BLaER1 treated with 17β-estradiol and CSF1 and Interleukin-3, amounts not matched to agents 10 nM and 100 nM (cell line): Measurements from ENCODE around the gene NSFL1C.
"Not testable (repeated sequence)": the region's sequence is repeated elsewhere in the genome, so short reads cannot be mapped to it uniquely, and the experiment has no call there.

Experiments
- H3K27ac ChIP-seq, 11 experiments: shearing (Covaris generic); formaldehyde crosslinking; 2 replicates each; pipeline ENCODE4 v1.8.1; 2022
- H3K27me3 ChIP-seq, 11 experiments: shearing (Covaris generic); formaldehyde crosslinking; 2 replicates each; pipeline ENCODE4 v1.8.1; 2022
- H3K36me3 ChIP-seq, 11 experiments: shearing (Covaris generic); formaldehyde crosslinking; 2 replicates each; pipeline ENCODE4 v1.8.1; 2022
- H3K4me1 ChIP-seq, 10 experiments: shearing (Covaris generic); formaldehyde crosslinking; 2 replicates each; pipeline ENCODE4 v1.8.1; 2022
- H3K4me2 ChIP-seq, 11 experiments: shearing (Covaris generic); formaldehyde crosslinking; 2 replicates each; pipeline ENCODE4 v1.8.1; 2022
- H3K4me3 ChIP-seq, 10 experiments: shearing (Covaris generic); formaldehyde crosslinking; 2 replicates each; pipeline ENCODE4 v1.8.1; 2022
- H3K9ac ChIP-seq, 11 experiments: shearing (Covaris generic); formaldehyde crosslinking; 2 replicates each; pipeline ENCODE4 v1.8.1; 2022
- H3K9me3 ChIP-seq, 11 experiments: shearing (Covaris generic); formaldehyde crosslinking; replicated peaks in 1 of 11; 2 replicates each; pipeline ENCODE4 v1.8.1; 2022
- H4K20me1 ChIP-seq, 11 experiments: shearing (Covaris generic); formaldehyde crosslinking; 2 replicates each; pipeline ENCODE4 v1.8.1; 2022
- Cebpa-rat ChIP-seq, 11 experiments: shearing (Covaris generic); IDR thresholded peaks; 2 replicates each; pipeline ENCODE4 v1.8.1; 2022

NSFL1C gene

DNA sequence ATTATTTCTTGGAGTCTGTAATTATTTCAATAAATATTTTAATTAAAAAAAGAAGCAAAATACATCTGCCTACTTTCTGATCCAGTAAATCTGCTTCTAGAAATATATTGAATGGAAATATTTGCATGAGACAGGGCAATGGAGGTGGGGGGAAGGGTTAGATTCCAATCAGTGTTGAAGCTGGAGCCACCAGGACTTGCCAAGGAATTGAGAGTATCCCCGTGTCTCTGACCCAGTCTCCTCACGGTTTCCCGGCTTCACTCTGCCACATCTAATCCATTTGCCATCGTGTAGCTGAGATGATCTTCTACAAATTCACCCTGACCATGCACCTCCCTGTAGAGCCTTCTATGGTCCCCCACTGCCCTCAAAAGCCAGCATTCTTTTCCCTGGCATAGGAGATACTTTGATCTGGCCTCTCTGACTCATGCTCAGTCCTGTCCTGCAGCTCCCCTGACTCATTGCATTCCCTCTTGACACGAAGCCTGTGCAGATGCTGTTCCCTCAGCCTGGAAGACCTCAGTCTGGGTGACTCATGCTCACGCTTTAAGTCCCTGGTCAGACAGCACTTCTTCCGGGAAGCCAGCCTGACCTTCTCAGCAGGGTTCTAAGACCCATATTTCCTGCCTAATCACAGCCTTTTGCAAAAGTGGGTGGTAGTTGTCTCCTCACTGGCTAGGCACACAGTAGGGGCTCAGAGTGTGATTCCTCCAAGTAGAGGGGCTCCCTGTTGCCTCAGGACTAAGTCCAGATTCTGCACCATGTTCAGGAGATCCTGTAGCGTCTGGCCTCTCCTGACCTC is 50.8 kb downstream of the NSFL1C start:
- H3K4me2 ChIP-seq = peak overlapping the region in 3 of 11 experiments; percentile 34 to 36 (median 36); a peak in 6 of 22 replicates
- H3K36me3 ChIP-seq = no peaks in the 10 kb centered on the region
- no peak overlapping the region; a peak in 1 of 22 replicates for H3K27ac ChIP-seq
- no peak for TF ChIP-seq Cebpa-rat (IDR thresholded peaks at IDR 0.05)
- peaks cover 0 to 12% (median 0%) of the 10 kb centered on the region in 10 experiments; a peak in 7 of 20 replicates for H3K4me1 ChIP-seq
- no peaks in the 10 kb centered on the region for H4K20me1 ChIP-seq
- H3K9me3 ChIP-seq = peaks cover 4 to 21% (median 20%) of the 10 kb centered on the region in 11 experiments
- no peaks in the 10 kb centered on the region for H3K27me3 ChIP-seq
- no peak overlapping the region for H3K9ac ChIP-seq
- no peak overlapping the region for H3K4me3 ChIP-seq

DNA sequence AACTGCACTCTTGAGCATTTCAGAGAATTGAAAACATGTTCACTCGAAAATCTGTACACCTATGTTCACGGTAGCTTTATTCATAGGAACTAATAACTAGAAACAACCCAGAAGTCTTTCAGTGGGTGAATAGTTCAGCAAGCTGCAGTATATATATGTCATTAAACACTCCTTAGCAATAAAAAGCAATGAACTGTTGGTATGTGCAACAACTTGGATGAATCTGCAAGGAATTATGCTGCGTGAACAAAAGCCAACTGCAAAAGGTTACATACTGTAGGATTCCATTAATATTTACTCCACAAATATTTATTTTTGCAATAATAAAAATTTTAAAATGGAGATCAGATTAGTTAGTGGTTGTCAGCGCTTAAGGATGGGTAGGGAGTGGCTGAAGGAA is 51.7 kb downstream of the NSFL1C start:
- H4K20me1 ChIP-seq = no peaks in the 10 kb centered on the region
- H3K27ac ChIP-seq = no peak overlapping the region
- no peak for TF ChIP-seq Cebpa-rat (IDR thresholded peaks at IDR 0.05)
- no peak overlapping the region for H3K4me2 ChIP-seq
- H3K9ac ChIP-seq = no peak overlapping the region
- H3K27me3 ChIP-seq = no peaks in the 10 kb centered on the region
- H3K4me1 ChIP-seq = peaks cover 0 to 12% (median 0%) of the 10 kb centered on the region in 10 experiments; a peak in 7 of 20 replicates
- H3K9me3 ChIP-seq = peaks cover 0 to 17% (median 14%) of the 10 kb centered on the region in 11 experiments; a peak in 16 of 22 replicates
- no peak overlapping the region for H3K4me3 ChIP-seq
- no peaks in the 10 kb centered on the region for H3K36me3 ChIP-seq

DNA sequence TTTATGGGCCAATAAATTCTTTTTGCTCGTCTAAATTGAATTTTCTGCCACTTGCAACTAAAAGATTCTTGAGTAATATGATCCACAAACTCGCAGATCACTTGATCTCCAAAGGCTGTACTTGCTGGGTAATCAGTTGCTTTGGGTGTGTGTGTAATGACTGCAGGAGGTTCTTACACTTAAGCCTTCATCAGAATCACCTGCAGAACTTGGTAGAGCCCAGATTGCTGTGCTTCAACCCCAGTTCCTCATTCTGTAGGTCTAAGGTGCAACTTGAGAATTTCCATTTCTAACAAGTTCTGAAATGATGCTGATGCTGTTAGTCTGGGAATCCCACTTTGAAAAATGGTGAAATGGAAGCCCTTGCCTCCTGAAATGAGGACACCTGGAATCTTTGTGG is 60.8 kb downstream of the NSFL1C start:
- Histone ChIP-seq H3K36me3 (no peaks in the 10 kb centered on the region), H3K27ac (no peak overlapping the region), H3K27me3 (no peaks in the 10 kb centered on the region), H3K4me3 (no peak overlapping the region), H3K4me2 (no peak overlapping the region), H4K20me1 (no peaks in the 10 kb centered on the region), H3K9ac (no peak overlapping the region), H3K9me3 (peaks cover 8 to 39% (median 12%) of the 10 kb centered on the region in 11 experiments; a peak in 17 of 22 replicates), H3K4me1 (peaks cover 0 to 9% (median 5%) of the 10 kb centered on the region in 10 experiments; a peak in 8 of 20 replicates)
- no peak for TF ChIP-seq Cebpa-rat (IDR thresholded peaks at IDR 0.05)

DNA sequence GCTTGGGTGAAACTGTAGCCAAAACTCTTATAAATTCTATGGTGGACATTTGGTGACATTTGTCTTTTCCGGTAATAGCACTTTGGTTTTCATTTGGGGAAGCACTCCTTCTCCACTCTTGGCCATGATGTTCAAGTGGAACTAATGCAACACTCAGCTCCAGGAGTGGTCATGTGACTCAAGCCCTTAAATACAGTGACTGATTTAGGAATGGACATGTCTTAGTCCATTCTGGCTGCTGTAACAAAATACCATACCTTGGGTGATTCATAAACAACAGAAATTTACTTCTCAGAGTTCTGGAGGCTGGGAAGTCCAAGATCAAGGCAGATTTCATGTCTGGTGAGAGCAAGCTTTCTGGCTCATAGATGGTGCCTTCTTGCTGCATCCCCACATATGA is 63.0 kb downstream of the NSFL1C start:
- H3K27ac ChIP-seq = no peak overlapping the region
- peaks cover 0 to 14% (median 10%) of the 10 kb centered on the region in 10 experiments; a peak in 17 of 20 replicates for H3K4me1 ChIP-seq
- H4K20me1 ChIP-seq = no peaks in the 10 kb centered on the region
- no peak for TF ChIP-seq Cebpa-rat (IDR thresholded peaks at IDR 0.05)
- H3K4me2 ChIP-seq = no peak overlapping the region
- no peaks in the 10 kb centered on the region for H3K27me3 ChIP-seq
- no peak overlapping the region for H3K9ac ChIP-seq
- H3K36me3 ChIP-seq = no peaks in the 10 kb centered on the region
- no peak overlapping the region for H3K4me3 ChIP-seq
- peaks cover 6 to 33% (median 12%) of the 10 kb centered on the region in 11 experiments; a peak in 16 of 22 replicates for H3K9me3 ChIP-seq

DNA sequence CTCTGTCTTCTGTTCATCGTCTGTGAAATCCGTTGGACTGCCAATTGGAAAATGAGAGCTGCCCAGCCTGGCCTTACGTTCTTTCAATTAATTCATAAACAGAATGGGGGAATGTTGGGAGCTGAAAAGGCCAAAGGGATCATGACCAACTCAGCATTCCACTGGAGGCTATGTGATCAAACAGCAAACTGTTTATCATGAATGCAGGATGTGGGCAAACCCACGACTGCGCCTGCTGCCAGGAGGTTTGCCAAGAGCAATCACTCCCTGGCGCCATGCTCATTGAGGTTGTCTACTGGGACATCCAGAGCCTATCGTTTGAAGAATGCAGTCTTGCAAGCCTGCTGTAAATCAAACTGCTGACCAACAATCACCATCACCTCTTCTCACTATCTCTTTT is 64.5 kb downstream of the NSFL1C start:
- Histone ChIP-seq H3K4me2 (peak overlapping the region in 9 of 11 experiments; percentile 7 to 47 (median 36); a peak in 14 of 22 replicates), H4K20me1 (no peaks in the 10 kb centered on the region), H3K27ac (no peak overlapping the region), H3K9ac (no peak overlapping the region), H3K27me3 (no peaks in the 10 kb centered on the region), H3K9me3 (peaks cover 6 to 33% (median 12%) of the 10 kb centered on the region in 11 experiments; a peak in 15 of 22 replicates), H3K36me3 (no peaks in the 10 kb centered on the region), H3K4me3 (no peak overlapping the region), H3K4me1 (peaks cover 0 to 28% (median 23%) of the 10 kb centered on the region in 10 experiments; a peak in 18 of 20 replicates)
- TF ChIP-seq Cebpa-rat (IDR thresholded peaks at IDR 0.05) = no peak

DNA sequence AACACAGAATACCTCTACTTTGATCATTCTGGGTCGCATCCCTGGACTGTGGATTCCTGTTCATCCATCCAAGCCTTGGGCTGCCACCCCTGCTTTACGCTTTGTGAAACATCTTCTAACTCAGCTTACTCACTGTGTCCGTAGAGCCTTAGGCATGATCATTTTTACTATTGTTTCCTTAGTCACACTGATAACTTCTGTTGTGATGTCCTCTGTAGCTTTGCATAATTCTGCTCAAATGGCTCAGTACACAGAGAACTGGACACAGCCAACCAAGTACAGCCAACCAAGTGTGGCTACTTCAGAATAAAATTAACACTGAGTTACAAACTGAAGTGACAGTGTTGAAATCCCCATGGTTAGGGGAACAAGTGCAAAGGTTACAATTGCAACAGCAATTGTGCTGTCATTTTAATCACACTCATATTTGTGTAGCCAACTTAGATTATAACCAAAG is 65.2 kb downstream of the NSFL1C start:
- Histone ChIP-seq H3K9ac (no peak overlapping the region), H3K4me2 (no peak overlapping the region), H3K27ac (no peak overlapping the region), H4K20me1 (no peaks in the 10 kb centered on the region), H3K36me3 (no peaks in the 10 kb centered on the region), H3K4me3 (no peak overlapping the region), H3K4me1 (peaks cover 2 to 34% (median 29%) of the 10 kb centered on the region in 10 experiments; a peak in 19 of 20 replicates), H3K9me3 (peaks cover 6 to 33% (median 12%) of the 10 kb centered on the region in 11 experiments; a peak in 15 of 22 replicates), H3K27me3 (no peaks in the 10 kb centered on the region)
- TF ChIP-seq Cebpa-rat (IDR thresholded peaks at IDR 0.05) = no peak

DNA sequence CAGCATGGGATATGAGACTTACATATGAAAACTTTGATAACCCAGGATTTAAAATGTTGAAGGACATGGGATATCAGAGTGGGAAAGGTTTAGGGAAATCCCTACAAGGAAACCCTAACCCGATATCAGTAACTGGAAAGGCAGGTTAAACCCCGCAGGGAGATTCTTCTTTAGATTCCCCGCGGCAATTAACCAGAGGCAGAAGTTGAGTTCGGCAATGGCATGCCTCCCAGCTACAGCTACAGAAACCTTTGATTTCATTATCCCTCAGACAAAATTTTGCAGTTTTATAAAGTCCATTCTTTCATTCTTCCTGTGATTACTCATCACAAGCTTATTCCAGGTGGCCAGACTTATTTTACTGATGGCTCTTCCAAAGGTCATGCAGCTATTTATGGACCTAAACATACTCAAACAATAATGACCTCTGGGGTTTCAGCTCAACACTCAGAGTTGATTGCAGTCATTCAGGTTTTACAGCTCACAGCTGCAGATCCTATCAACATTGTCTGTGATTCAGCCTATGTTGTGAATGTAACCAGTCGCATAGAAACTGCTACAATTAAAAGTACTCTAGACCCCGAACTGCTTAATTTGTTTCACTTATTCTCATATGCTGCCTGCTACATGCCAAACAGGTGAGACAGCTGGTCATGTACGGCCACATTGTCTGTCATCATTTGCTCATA is 66.8 kb downstream of the NSFL1C start:
- H3K36me3 ChIP-seq, H3K4me3 ChIP-seq, H3K9ac ChIP-seq, H3K27me3 ChIP-seq, H3K4me2 ChIP-seq, H4K20me1 ChIP-seq, H3K27ac ChIP-seq: not testable (repeated sequence)
- Histone ChIP-seq H3K4me1 (peaks cover 8 to 51% (median 46%) of the 10 kb centered on the region in 10 experiments), H3K9me3 (peaks cover 6 to 27% (median 12%) of the 10 kb centered on the region in 11 experiments; a peak in 15 of 22 replicates)

DNA sequence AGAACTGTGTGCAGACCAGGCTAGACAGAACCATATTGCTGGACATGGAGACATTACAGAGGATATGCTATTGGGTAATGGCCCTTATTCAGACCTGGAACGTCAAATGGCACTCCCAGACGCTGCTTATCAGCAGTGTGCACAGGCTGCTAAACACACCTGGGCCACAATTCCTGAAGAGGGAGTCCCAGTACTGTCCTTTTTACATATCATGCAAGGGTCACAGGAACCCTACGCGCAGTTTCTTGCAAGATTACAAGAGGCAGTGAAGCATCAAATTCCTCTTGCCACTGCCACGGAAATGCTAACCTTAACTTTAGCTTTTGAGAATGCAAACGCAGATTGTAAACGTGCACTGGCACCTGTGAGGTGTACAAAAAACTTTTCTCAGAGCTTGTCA is 68.5 kb downstream of the NSFL1C start:
- Histone ChIP-seq H3K4me1 (peaks cover 24 to 67% (median 62%) of the 10 kb centered on the region in 10 experiments), H3K4me2 (peak overlapping the region in 9 of 11 experiments; percentile 25 to 97 (median 57); a peak in 17 of 22 replicates), H3K9me3 (peaks cover 0 to 11% (median 0%) of the 10 kb centered on the region in 11 experiments; a peak in 7 of 22 replicates)
- not testable (repeated sequence) for H3K36me3 ChIP-seq, H3K4me3 ChIP-seq, H3K27me3 ChIP-seq, H4K20me1 ChIP-seq, H3K27ac ChIP-seq, H3K9ac ChIP-seq

DNA sequence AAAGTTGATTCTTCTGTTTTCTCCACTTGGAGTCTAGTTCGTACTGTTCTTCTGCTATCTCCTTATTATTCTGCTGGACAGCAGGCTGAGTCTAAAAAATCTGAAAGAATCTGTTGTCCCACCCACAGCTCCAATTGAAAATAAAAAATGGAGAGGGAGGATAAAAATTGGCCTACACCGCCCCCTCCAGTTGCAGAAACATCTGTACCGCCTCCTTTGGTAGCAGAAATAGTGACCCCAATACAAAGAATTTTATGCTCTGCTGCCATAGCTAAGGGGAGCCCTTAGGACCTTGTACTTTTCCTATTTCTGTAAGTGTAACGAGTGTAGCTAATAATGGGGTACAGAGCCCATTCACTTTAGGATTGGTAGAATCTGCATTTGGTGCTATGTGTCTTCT is 68.9 kb downstream of the NSFL1C start:
- Histone ChIP-seq H3K27ac (no peak overlapping the region), H3K27me3 (no peaks in the 10 kb centered on the region), H3K4me1 (peaks cover 24 to 68% (median 62%) of the 10 kb centered on the region in 10 experiments), H4K20me1 (no peaks in the 10 kb centered on the region), H3K9me3 (peaks cover 0 to 6% (median 0%) of the 10 kb centered on the region in 11 experiments; a peak in 4 of 22 replicates), H3K9ac (no peak overlapping the region), H3K4me2 (peak overlapping the region in 8 of 11 experiments; percentile 46 to 99 (median 65); a peak in 15 of 22 replicates), H3K36me3 (no peaks in the 10 kb centered on the region), H3K4me3 (no peak overlapping the region)
- no peak for TF ChIP-seq Cebpa-rat (IDR thresholded peaks at IDR 0.05)
